ENCODE measurements around the gene TNNT2. TPM values are rescaled to one million over a fixed set of nuclear protein-coding genes. Genes with fewer than 3 reads are reported as not detected.
A peak's percentile ranks its signal among the peaks of the same experiment; 100 is the strongest.

The TNNT2 gene
- total RNA-seq, 1 donor from 2014 or later: 13.2 TPM

- Histone ChIP-seq H3K36me3 (no peaks in the 10 kb centered on the region), H3K27me3 (no peaks in the 10 kb centered on the region), H3K4me1 (peaks cover 3% of the 10 kb centered on the region), H3K4me2 (no peak overlapping the region), H3K4me3 (no peak overlapping the region), H2AFZ (replicated peaks) (no peak overlapping the region), H3K79me2 (ENCODE audit: low read depth) (no peaks in the 10 kb centered on the region), H3K9ac (no peak overlapping the region), H4K20me1 (ENCODE audit: low read depth) (no peaks in the 10 kb centered on the region), H3K27ac (no peak overlapping the region), H3K9me3 (ENCODE audit: low read depth) (no peaks in the 10 kb centered on the region), H3F3A (ENCODE audit: low read depth) (no peaks in the 10 kb centered on the region)
- Mint-ChIP-seq H3K4me1 (peaks cover 11% of the 10 kb centered on the region), H3K4me3 (no peak overlapping the region), H3K9me3 (no peaks in the 10 kb centered on the region), H3K36me3 (no peaks in the 10 kb centered on the region), H3K27me3 (ENCODE audit: insufficient read depth, low read depth) (no peaks in the 10 kb centered on the region), H3K27ac (no peak overlapping the region)
- no peak for DNase-seq (ENCODE audit: low spot score)
- TF ChIP-seq EZH2 (IDR thresholded peaks at IDR 0.05): no peak
- no peak for TF ChIP-seq EZH2phosphoT487 (IDR thresholded peaks at IDR 0.05)
- TF ChIP-seq CTCF (IDR thresholded peaks at IDR 0.05): no peak
These were observed 33.8 kb upstream of the TNNT2 start for GRCh38 chr1:201411292-201411691.

DNA sequence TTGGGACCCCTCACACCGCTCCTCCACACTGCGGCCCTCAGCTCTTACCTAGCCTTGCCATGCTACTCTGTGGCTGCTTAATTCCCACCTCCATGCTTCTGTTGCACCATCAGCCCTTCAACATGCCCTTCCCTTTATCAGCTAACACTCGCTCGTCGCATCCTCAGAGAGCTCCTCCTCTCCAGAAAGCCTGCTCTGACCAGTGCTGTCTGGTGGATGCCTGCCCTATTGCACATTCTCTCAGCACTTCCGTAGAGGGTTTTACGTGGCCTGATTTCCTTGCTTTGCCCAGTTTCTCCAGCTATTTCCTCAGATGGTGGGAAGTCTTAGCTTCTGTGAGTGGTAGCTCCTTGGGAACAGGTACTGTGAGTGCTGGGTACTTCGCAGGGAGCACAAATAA, 32.0 kb upstream of the TNNT2 start:
- Histone ChIP-seq H3K4me3 (no peak overlapping the region), H4K20me1 (ENCODE audit: low read depth) (no peaks in the 10 kb centered on the region), H2AFZ (replicated peaks) (no peak overlapping the region), H3K9me3 (ENCODE audit: low read depth) (no peaks in the 10 kb centered on the region), H3K4me2 (no peak overlapping the region), H3K79me2 (ENCODE audit: low read depth) (no peaks in the 10 kb centered on the region), H3K36me3 (no peaks in the 10 kb centered on the region), H3F3A (ENCODE audit: low read depth) (no peaks in the 10 kb centered on the region), H3K9ac (no peak overlapping the region), H3K27me3 (no peaks in the 10 kb centered on the region), H3K4me1 (peaks cover 3% of the 10 kb centered on the region), H3K27ac (no peak overlapping the region)
- H3K9me3 Mint-ChIP-seq: no peaks in the 10 kb centered on the region
- peaks cover 11% of the 10 kb centered on the region for H3K4me1 Mint-ChIP-seq
- no peak overlapping the region for H3K27ac Mint-ChIP-seq
- H3K27me3 Mint-ChIP-seq (ENCODE audit: insufficient read depth, low read depth): no peaks in the 10 kb centered on the region
- no peaks in the 10 kb centered on the region for H3K36me3 Mint-ChIP-seq
- no peak overlapping the region for H3K4me3 Mint-ChIP-seq
- DNase-seq (ENCODE audit: low spot score): no peak
- TF ChIP-seq EZH2phosphoT487 (IDR thresholded peaks at IDR 0.05): no peak
- no peak for TF ChIP-seq EZH2 (IDR thresholded peaks at IDR 0.05)
- TF ChIP-seq CTCF (IDR thresholded peaks at IDR 0.05): no peak

- H3K9me3 ChIP-seq (ENCODE audit: low read depth): no peaks in the 10 kb centered on the region
- no peaks in the 10 kb centered on the region for H3K9me3 Mint-ChIP-seq
- no peaks in the 10 kb centered on the region for H3K27me3 ChIP-seq
- H3K36me3 Mint-ChIP-seq: no peaks in the 10 kb centered on the region
- H3F3A ChIP-seq (ENCODE audit: low read depth): no peaks in the 10 kb centered on the region
- no peaks in the 10 kb centered on the region for H3K27me3 Mint-ChIP-seq (ENCODE audit: insufficient read depth, low read depth)
- peak overlapping the region; percentile 52 for H2AFZ ChIP-seq (replicated peaks)
- DNase-seq (ENCODE audit: low spot score): no peak
- H3K36me3 ChIP-seq: no peaks in the 10 kb centered on the region
- H3K4me3 Mint-ChIP-seq: no peak overlapping the region
- no peak overlapping the region for H3K4me2 ChIP-seq
- H3K79me2 ChIP-seq (ENCODE audit: low read depth): no peaks in the 10 kb centered on the region
- H3K4me1 Mint-ChIP-seq: peaks cover 11% of the 10 kb centered on the region
- H3K4me1 ChIP-seq: peaks cover 3% of the 10 kb centered on the region
- no peak overlapping the region for H3K27ac ChIP-seq
- no peak overlapping the region for H3K27ac Mint-ChIP-seq
- H3K4me3 ChIP-seq: no peak overlapping the region
- no peaks in the 10 kb centered on the region for H4K20me1 ChIP-seq (ENCODE audit: low read depth)
- H3K9ac ChIP-seq: no peak overlapping the region
- no peak for TF ChIP-seq CTCF (IDR thresholded peaks at IDR 0.05)
- TF ChIP-seq EZH2 (IDR thresholded peaks at IDR 0.05): no peak
These were observed 31.3 kb upstream of the TNNT2 start for GRCh38 chr1:201408834-201409200.

All from neural progenitor cell (in vitro differentiated cells).